GM12878 (cell line): ENCODE measurements around the gene PSMD13. TPM values are rescaled to one million over a fixed set of nuclear protein-coding genes. Genes with fewer than 3 reads are reported as not detected.

Experiments
- FOXK2 ChIP-seq: fragments of 450-650 bp; IDR thresholded peaks from 2 replicates; pipeline ENCODE4 v1.6.1; 2017; ENCODE audit warnings: mild to moderate bottlenecking, moderate library complexity
- MEF2A ChIP-seq: IDR thresholded peaks from 2 replicates; pipeline ENCODE4 v1.6.1; 2011; ENCODE audit warnings: low read depth, mild to moderate bottlenecking, low read length, moderate library complexity; ENCODE audit not compliant: insufficient read depth
- NRF1 ChIP-seq: conservative IDR thresholded peaks from 2 replicates; pipeline ENCODE4 v1.6.1; 2011; ENCODE audit warnings: mild to moderate bottlenecking, low read depth, low read length, improper control_type of control experiment
- PAX5 ChIP-seq: IDR thresholded peaks from 2 replicates; pipeline ENCODE4 v1.6.1; 2011; ENCODE audit warnings: low read depth, low read length, borderline replicate concordance
- RAD51 ChIP-seq: fragments of 450-650 bp; IDR thresholded peaks from 2 replicates; pipeline ENCODE4 v1.6.1; 2016; ENCODE audit warnings: moderate library complexity, mild to moderate bottlenecking, inconsistent platforms
- RUNX3 ChIP-seq: IDR thresholded peaks from 2 replicates; pipeline ENCODE4 v1.6.1; 2012; ENCODE audit warnings: low read length, inconsistent platforms
- SMC3 ChIP-seq: IDR thresholded peaks from 2 replicates; pipeline ENCODE4 v1.6.1; 2011; ENCODE audit warnings: low read length, improper control_type of control experiment, borderline replicate concordance
- SP1 ChIP-seq: IDR thresholded peaks from one replicate; pipeline ENCODE4 v1.6.1; 2011; ENCODE audit warnings: low read depth, low read length
- SPI1 ChIP-seq: IDR thresholded peaks from 2 replicates; pipeline ENCODE4 v1.6.1; 2011; ENCODE audit warnings: low read depth, mild to moderate bottlenecking, low read length, moderate library complexity, borderline replicate concordance; ENCODE audit not compliant: insufficient read depth
- SREBF1 ChIP-seq: IDR thresholded peaks from 2 replicates; pipeline ENCODE4 v1.6.1; 2012; ENCODE audit warnings: mild to moderate bottlenecking, low read length
- WRNIP1 ChIP-seq: IDR thresholded peaks from 2 replicates; pipeline ENCODE4 v1.6.1; 2011; ENCODE audit warnings: low read depth, low read length, improper control_type of control experiment, borderline replicate concordance
- polyA plus RNA-seq, 11 experiments: library from polyadenylated mRNA; depleted of rRNA in 4 of 11; unstranded in 6 of 11; stranded (reverse) in 5 of 11; fragments of >200 nt; fragmentation: Nextera tagmentation in 4 of 11; fragmentation: Illumina TruSeq in 1 of 11; extraction: Ambion mirVana in 4 of 11; extraction: Trizol in 1 of 11; gene quantifications; 1 replicate in 1 of 11; 2 replicates in 10 of 11; pipeline versions ENCODE4 v1.2.1 to v1.2.3, GENCODE V29; 2011 to 2016; ENCODE audit warnings: inconsistent platforms in 2 of 11, missing spikeins in 2 of 11, low read depth in 1 of 11
- total RNA-seq, 4 experiments: library from RNA; depleted of rRNA in 3 of 4; stranded (reverse); fragments of >200 nt in 3 of 4; fragmentation: Illumina TruSeq in 1 of 4; extraction: Trizol in 1 of 4; gene quantifications; 2 replicates each; pipeline versions ENCODE4 v1.2.1 to v1.2.3, GENCODE V29; 2013 to 2021
- TF ChIP-seq, protein P1 (sequence below): IDR thresholded peaks from 2 replicates; pipeline ENCODE4 v1.6.1; 2012; ENCODE audit warnings: mild to moderate bottlenecking, low read depth, low read length
- TF ChIP-seq, protein P2 (sequence below): fragments of 450-650 bp; IDR thresholded peaks from 2 replicates; pipeline ENCODE4 v1.6.1; 2017; ENCODE audit warnings: mild to moderate bottlenecking
- TF ChIP-seq, protein P3 (sequence below): fragments of 450-650 bp; IDR thresholded peaks from 2 replicates; pipeline ENCODE4 v1.6.1; 2017; ENCODE audit warnings: mild to moderate bottlenecking, moderate library complexity
- TF ChIP-seq, protein P4 (sequence below): IDR thresholded peaks from 2 replicates; pipeline ENCODE4 v1.6.1; 2011; ENCODE audit warnings: borderline replicate concordance, low read depth, mild to moderate bottlenecking, moderate library complexity, mixed read lengths, low read length; ENCODE audit not compliant: insufficient read depth; ENCODE audit errors: extremely low read length
- TF ChIP-seq, protein P5 (sequence below): IDR thresholded peaks from 2 replicates; pipeline ENCODE4 v1.6.1; 2011; ENCODE audit warnings: mild to moderate bottlenecking, low read depth, low read length, moderate library complexity; ENCODE audit not compliant: insufficient replicate concordance

Gene PSMD13
- total and polyA plus RNA-seq, 10 of the 15 experiments (the other 5 are each of a cell fraction or from before 2014, with no cell fraction given), result 141 to 303 (median 177) TPM

DNA sequence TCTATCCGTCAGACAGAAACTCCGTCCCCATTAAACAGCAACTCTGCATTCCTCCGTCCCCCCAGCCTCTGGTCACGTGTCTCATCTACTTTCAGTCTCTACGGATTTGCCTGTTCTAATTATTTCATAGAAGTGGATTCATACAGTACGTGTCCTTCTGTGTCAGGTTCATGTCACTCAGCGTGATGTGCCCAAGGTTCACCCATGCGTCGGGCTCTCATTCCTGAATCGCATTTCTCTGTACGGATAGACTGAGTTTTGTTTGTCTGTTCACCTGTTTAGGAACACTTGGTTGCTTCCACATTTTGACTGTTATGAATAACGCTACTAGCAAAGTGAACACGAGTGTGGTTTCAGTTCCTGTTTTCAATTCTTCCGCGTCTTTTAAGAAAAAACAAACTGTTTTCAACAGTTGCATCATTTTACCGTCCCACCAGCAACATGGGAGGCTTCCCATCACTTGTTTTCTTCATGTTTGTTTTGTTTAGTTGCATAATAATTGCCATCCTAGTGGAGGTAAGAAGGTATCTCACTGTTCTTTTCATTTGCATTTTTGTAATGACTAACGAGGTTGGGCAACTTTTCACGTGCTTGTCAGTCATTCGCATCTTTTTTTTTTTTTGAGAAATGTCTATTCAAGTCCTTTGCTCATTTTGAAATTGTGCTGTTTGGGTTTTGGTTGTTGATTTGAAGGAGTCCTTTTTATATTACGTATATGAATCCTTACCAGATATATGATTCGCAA, 32.5 kb downstream of the PSMD13 start (continued):
- TF ChIP-seq RUNX3 (peak; percentile 95), NRF1 (no peak), SMC3 (no peak), SPI1 (peak; percentile 100), PAX5 (peak; percentile 93), FOXK2 (peak; percentile 91), WRNIP1 (no peak), SP1 (peak; percentile 66), SREBF1 (no peak; the same call in none of the 2 replicates), RAD51 (peak; percentile 98), MEF2A (peak; percentile 74; the same call in 1 of the 2 replicates)
- TF ChIP-seq, protein P1, sequence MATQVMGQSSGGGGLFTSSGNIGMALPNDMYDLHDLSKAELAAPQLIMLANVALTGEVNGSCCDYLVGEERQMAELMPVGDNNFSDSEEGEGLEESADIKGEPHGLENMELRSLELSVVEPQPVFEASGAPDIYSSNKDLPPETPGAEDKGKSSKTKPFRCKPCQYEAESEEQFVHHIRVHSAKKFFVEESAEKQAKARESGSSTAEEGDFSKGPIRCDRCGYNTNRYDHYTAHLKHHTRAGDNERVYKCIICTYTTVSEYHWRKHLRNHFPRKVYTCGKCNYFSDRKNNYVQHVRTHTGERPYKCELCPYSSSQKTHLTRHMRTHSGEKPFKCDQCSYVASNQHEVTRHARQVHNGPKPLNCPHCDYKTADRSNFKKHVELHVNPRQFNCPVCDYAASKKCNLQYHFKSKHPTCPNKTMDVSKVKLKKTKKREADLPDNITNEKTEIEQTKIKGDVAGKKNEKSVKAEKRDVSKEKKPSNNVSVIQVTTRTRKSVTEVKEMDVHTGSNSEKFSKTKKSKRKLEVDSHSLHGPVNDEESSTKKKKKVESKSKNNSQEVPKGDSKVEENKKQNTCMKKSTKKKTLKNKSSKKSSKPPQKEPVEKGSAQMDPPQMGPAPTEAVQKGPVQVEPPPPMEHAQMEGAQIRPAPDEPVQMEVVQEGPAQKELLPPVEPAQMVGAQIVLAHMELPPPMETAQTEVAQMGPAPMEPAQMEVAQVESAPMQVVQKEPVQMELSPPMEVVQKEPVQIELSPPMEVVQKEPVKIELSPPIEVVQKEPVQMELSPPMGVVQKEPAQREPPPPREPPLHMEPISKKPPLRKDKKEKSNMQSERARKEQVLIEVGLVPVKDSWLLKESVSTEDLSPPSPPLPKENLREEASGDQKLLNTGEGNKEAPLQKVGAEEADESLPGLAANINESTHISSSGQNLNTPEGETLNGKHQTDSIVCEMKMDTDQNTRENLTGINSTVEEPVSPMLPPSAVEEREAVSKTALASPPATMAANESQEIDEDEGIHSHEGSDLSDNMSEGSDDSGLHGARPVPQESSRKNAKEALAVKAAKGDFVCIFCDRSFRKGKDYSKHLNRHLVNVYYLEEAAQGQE, result no peak
- TF ChIP-seq, protein P2, sequence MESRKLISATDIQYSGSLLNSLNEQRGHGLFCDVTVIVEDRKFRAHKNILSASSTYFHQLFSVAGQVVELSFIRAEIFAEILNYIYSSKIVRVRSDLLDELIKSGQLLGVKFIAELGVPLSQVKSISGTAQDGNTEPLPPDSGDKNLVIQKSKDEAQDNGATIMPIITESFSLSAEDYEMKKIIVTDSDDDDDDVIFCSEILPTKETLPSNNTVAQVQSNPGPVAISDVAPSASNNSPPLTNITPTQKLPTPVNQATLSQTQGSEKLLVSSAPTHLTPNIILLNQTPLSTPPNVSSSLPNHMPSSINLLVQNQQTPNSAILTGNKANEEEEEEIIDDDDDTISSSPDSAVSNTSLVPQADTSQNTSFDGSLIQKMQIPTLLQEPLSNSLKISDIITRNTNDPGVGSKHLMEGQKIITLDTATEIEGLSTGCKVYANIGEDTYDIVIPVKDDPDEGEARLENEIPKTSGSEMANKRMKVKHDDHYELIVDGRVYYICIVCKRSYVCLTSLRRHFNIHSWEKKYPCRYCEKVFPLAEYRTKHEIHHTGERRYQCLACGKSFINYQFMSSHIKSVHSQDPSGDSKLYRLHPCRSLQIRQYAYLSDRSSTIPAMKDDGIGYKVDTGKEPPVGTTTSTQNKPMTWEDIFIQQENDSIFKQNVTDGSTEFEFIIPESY, result no peak
- TF ChIP-seq, protein P3, sequence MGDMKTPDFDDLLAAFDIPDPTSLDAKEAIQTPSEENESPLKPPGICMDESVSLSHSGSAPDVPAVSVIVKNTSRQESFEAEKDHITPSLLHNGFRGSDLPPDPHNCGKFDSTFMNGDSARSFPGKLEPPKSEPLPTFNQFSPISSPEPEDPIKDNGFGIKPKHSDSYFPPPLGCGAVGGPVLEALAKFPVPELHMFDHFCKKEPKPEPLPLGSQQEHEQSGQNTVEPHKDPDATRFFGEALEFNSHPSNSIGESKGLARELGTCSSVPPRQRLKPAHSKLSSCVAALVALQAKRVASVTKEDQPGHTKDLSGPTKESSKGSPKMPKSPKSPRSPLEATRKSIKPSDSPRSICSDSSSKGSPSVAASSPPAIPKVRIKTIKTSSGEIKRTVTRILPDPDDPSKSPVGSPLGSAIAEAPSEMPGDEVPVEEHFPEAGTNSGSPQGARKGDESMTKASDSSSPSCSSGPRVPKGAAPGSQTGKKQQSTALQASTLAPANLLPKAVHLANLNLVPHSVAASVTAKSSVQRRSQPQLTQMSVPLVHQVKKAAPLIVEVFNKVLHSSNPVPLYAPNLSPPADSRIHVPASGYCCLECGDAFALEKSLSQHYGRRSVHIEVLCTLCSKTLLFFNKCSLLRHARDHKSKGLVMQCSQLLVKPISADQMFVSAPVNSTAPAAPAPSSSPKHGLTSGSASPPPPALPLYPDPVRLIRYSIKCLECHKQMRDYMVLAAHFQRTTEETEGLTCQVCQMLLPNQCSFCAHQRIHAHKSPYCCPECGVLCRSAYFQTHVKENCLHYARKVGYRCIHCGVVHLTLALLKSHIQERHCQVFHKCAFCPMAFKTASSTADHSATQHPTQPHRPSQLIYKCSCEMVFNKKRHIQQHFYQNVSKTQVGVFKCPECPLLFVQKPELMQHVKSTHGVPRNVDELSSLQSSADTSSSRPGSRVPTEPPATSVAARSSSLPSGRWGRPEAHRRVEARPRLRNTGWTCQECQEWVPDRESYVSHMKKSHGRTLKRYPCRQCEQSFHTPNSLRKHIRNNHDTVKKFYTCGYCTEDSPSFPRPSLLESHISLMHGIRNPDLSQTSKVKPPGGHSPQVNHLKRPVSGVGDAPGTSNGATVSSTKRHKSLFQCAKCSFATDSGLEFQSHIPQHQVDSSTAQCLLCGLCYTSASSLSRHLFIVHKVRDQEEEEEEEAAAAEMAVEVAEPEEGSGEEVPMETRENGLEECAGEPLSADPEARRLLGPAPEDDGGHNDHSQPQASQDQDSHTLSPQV, result no peak
- TF ChIP-seq, protein P4, sequence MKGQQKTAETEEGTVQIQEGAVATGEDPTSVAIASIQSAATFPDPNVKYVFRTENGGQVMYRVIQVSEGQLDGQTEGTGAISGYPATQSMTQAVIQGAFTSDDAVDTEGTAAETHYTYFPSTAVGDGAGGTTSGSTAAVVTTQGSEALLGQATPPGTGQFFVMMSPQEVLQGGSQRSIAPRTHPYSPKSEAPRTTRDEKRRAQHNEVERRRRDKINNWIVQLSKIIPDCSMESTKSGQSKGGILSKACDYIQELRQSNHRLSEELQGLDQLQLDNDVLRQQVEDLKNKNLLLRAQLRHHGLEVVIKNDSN, result peak; percentile 83
- TF ChIP-seq, protein P5, sequence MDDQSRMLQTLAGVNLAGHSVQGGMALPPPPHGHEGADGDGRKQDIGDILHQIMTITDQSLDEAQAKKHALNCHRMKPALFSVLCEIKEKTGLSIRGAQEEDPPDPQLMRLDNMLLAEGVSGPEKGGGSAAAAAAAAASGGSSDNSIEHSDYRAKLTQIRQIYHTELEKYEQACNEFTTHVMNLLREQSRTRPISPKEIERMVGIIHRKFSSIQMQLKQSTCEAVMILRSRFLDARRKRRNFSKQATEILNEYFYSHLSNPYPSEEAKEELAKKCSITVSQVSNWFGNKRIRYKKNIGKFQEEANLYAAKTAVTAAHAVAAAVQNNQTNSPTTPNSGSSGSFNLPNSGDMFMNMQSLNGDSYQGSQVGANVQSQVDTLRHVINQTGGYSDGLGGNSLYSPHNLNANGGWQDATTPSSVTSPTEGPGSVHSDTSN, result peak; percentile 71
